NCI-H2196 treated with DMSO at 0.1 percent for 48 hours (cell line): ENCODE measurements around the gene ENOX1.

Experiments
- DNase-seq: peaks from one replicate; lab custom pipeline; 2025; ENCODE audit not compliant: unreplicated experiment; lab: John Stamatoyannopoulos, UW

Gene ENOX1

GRCh38 chr13:43232144-43232872 lies 554.5 kb downstream of the ENOX1 start:
- no peak for DNase-seq

- no peak for DNase-seq
These were observed 555.8 kb downstream of the ENOX1 start for GRCh38 chr13:43230989-43231388.

- DNase-seq, result no peak
These were observed 557.3 kb downstream of the ENOX1 start for GRCh38 chr13:43229506-43229905.

- DNase-seq, result no peak
These were observed 559.1 kb downstream of the ENOX1 start for GRCh38 chr13:43227721-43228120.

GRCh38 chr13:43223216-43223615 lies 563.6 kb downstream of the ENOX1 start:
- DNase-seq, result no peak

GRCh38 chr13:43222086-43222485 lies 564.7 kb downstream of the ENOX1 start:
- no peak for DNase-seq

- no peak for DNase-seq
These were observed 565.2 kb downstream of the ENOX1 start for GRCh38 chr13:43221611-43222010.

GRCh38 chr13:43220873-43221595 lies 565.7 kb downstream of the ENOX1 start:
- no peak for DNase-seq

GRCh38 chr13:43214124-43214523 lies 572.6 kb downstream of the ENOX1 start:
- DNase-seq, result no peak

GRCh38 chr13:43206838-43207237 lies 579.9 kb downstream of the ENOX1 start:
- no peak for DNase-seq

GRCh38 chr13:43205416-43205815 lies 581.4 kb downstream of the ENOX1 start:
- no peak for DNase-seq

GRCh38 chr13:43204591-43204990 lies 582.2 kb downstream of the ENOX1 start:
- no peak for DNase-seq

- no peak for DNase-seq
These were observed 583.0 kb downstream of the ENOX1 start for GRCh38 chr13:43203781-43204180.

- no peak for DNase-seq
These were observed 586.0 kb downstream of the ENOX1 start for GRCh38 chr13:43200736-43201135.

- DNase-seq, result no peak
These were observed 586.5 kb downstream of the ENOX1 start for GRCh38 chr13:43200307-43200706.

- DNase-seq, result no peak
These were observed 589.9 kb downstream of the ENOX1 start for GRCh38 chr13:43196750-43197370.

- no peak for DNase-seq
These were observed 590.6 kb downstream of the ENOX1 start for GRCh38 chr13:43196086-43196621.

GRCh38 chr13:43195551-43195950 lies 591.2 kb downstream of the ENOX1 start:
- DNase-seq, result no peak

GRCh38 chr13:43195112-43195511 lies 591.7 kb downstream of the ENOX1 start:
- no peak for DNase-seq

GRCh38 chr13:43193789-43194420 lies 592.9 kb downstream of the ENOX1 start:
- no peak for DNase-seq

GRCh38 chr13:43191546-43191945 lies 595.2 kb downstream of the ENOX1 start:
- DNase-seq, result no peak
